Esophagus muscularis mucosa (tissue), 4 donors: ENCODE results near the gene CYSLTR1. TPM values are rescaled to one million over a fixed set of nuclear protein-coding genes. Genes with fewer than 3 reads are reported as not detected.

ENCODE experiments used
- DNase-seq: peaks from one replicate; pipeline ENCODE4 v3.0.0-alpha.2; 2017; ENCODE audit errors: extremely low spot score
- H3K27ac ChIP-seq, 4 donors: fragments of 200-600 bp; sonication (generic); replicated peaks in 1 of 4; 1 replicate in 3 of 4; 2 replicates in 1 of 4; pipeline ENCODE4 v1.5.1; 2016 to 2019; ENCODE audit warnings: mild to moderate bottlenecking in 1 of 4
- H3K27me3 ChIP-seq, 4 donors: fragments of 200-600 bp; sonication (generic); one replicate each; pipeline versions ENCODE4 v1.5.1 to v1.6.0; 2016 to 2019
- H3K36me3 ChIP-seq, 4 donors: fragments of 200-600 bp; sonication (generic); one replicate each; pipeline ENCODE4 v1.5.1; 2016 to 2019
- H3K4me1 ChIP-seq, 4 donors: fragments of 200-600 bp; sonication (generic); one replicate each; pipeline ENCODE4 v1.5.1; 2016 to 2019
- H3K4me3 ChIP-seq, 4 donors: fragments of 200-600 bp; sonication (generic); 1 replicate in 2 of 4; 2 replicates in 2 of 4; pipeline ENCODE4 v1.5.1; 2016 to 2019; ENCODE audit warnings: mild to moderate bottlenecking in 4 of 4, moderate library complexity in 1 of 4
- H3K9me3 ChIP-seq, 4 donors: fragments of 200-600 bp; sonication (generic); 1 replicate in 3 of 4; 2 replicates in 1 of 4; pipeline ENCODE4 v1.5.1; 2016 to 2019
- EP300 ChIP-seq: sonication (generic); formaldehyde crosslinking; IDR thresholded peaks from one replicate; pipeline ENCODE4 v1.6.1; 2017; ENCODE audit warnings: antibody characterized with exemption
- POLR2A ChIP-seq: fragments of 450-650 bp; IDR thresholded peaks from one replicate; pipeline ENCODE4 v1.6.1; 2017; ENCODE audit warnings: antibody characterized with exemption, moderate library complexity, mild to moderate bottlenecking, low read depth
- POLR2AphosphoS5 ChIP-seq, 2 donors: sonication (generic); formaldehyde crosslinking; IDR thresholded peaks; one replicate each; pipeline ENCODE4 v1.6.1; 2017; ENCODE audit warnings: antibody characterized with exemption in 2 of 2
- WGBS: methylation state at CpG from one replicate; pipeline ENCODE4 v1.1.5; 2018; 5-methylcytosine and 5-hydroxymethylcytosine counted together
- intact Hi-C: fragments of 100-400 bp; cut with DNase I; formaldehyde crosslinking; loops from one replicate; pipeline ENCODE4 v1.15.1; 2023
- total RNA-seq, 4 donors: library from RNA; depleted of rRNA; stranded (reverse); fragments of >200 nt; gene quantifications; one replicate each; pipeline versions ENCODE4 v1.1.0 to v1.2.1, GENCODE V29; 2016
- TF ChIP-seq, protein P1 (sequence below), 3 experiments: fragments of 200-600 bp in 2 of 3; fragments of 450-650 bp in 1 of 3; sonication (generic) in 2 of 3; IDR thresholded peaks; one replicate each; pipeline ENCODE4 v1.5.1; 2017 to 2019; ENCODE audit warnings: antibody characterized with exemption in 3 of 3, mild to moderate bottlenecking in 2 of 3, moderate library complexity in 1 of 3

Gene CYSLTR1
- total RNA-seq, 4 donors from 2014 or later = 19.6 to 32.4 (median 25.5) TPM

DNA sequence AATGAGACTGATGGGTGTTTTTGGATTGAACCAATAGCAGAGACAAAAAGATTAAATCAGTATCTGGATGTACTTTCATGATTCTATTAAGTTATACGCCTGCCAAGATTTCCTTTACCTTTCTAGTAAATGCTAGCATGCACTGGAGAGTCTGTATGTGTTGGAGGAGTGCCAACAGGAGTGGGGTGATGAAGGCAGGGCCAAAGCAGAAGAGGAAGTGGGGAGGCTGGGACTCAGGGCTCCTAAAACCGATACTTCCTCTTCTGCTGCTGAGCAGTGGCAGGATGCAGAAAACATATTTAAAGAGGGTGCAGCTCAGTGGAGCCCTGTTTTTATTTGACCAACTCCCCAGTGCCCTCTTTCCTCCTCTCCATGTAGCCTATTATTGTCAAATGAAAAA, 5.6 kb downstream of the CYSLTR1 start:
- DNase-seq = no peak
- Histone ChIP-seq H3K27me3 (no peaks in the 10 kb centered on the region), H3K4me3 (no peak overlapping the region), H3K27ac (no peak overlapping the region), H3K4me1 (peaks cover 0 to 35% (median 17%) of the 10 kb centered on the region in 4 donors), H3K9me3 (no peaks in the 10 kb centered on the region), H3K36me3 (no peaks in the 10 kb centered on the region)
- intact Hi-C loops = no loop called here
- 36% methylated on average over 2 of the region's 2 CpGs for WGBS
- TF ChIP-seq POLR2A = no peak
- TF ChIP-seq, protein P1, sequence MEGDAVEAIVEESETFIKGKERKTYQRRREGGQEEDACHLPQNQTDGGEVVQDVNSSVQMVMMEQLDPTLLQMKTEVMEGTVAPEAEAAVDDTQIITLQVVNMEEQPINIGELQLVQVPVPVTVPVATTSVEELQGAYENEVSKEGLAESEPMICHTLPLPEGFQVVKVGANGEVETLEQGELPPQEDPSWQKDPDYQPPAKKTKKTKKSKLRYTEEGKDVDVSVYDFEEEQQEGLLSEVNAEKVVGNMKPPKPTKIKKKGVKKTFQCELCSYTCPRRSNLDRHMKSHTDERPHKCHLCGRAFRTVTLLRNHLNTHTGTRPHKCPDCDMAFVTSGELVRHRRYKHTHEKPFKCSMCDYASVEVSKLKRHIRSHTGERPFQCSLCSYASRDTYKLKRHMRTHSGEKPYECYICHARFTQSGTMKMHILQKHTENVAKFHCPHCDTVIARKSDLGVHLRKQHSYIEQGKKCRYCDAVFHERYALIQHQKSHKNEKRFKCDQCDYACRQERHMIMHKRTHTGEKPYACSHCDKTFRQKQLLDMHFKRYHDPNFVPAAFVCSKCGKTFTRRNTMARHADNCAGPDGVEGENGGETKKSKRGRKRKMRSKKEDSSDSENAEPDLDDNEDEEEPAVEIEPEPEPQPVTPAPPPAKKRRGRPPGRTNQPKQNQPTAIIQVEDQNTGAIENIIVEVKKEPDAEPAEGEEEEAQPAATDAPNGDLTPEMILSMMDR (IDR thresholded peaks at IDR 0.05) = no peak
- no peak for TF ChIP-seq POLR2AphosphoS5 (IDR thresholded peaks at IDR 0.05)
- no peak for TF ChIP-seq EP300

DNA sequence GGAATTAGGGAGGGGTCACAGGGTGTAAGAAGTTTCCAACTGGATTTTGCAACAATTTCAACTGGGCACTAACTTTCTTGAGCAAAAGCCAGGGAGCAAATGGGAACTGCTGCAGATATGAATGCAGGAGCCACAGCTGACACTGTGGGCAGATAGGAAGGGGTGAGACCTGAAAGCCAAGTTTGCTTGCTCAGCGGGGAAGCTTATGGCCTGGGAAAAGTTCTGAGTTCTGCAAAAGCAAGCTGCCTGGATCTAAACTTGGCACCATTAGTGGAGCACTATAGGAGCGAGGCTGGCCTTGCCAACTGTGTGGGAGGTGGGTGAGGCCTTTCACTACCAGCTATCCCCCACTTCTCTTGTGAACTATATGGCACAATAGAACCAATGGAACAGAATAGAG, 11.1 kb downstream of the CYSLTR1 start:
- Histone ChIP-seq H3K9me3 (no peaks in the 10 kb centered on the region), H3K4me1 (peaks cover 0 to 27% (median 12%) of the 10 kb centered on the region in 4 donors), H3K27me3 (no peaks in the 10 kb centered on the region), H3K4me3 (no peak overlapping the region), H3K27ac (no peak overlapping the region), H3K36me3 (no peaks in the 10 kb centered on the region)
- TF ChIP-seq POLR2A (no peak), EP300 (no peak), POLR2AphosphoS5 (IDR thresholded peaks at IDR 0.05) (no peak)
- TF ChIP-seq, protein P1 (IDR thresholded peaks at IDR 0.05) = no peak
- intact Hi-C loops = loop anchor here (10.0 kb wide), 1 partner anchor 199 kb away; no protein-coding TSS in a partner anchor
- DNase-seq = no peak
- WGBS = 40% methylated on average over 2 of the region's 2 CpGs

DNA sequence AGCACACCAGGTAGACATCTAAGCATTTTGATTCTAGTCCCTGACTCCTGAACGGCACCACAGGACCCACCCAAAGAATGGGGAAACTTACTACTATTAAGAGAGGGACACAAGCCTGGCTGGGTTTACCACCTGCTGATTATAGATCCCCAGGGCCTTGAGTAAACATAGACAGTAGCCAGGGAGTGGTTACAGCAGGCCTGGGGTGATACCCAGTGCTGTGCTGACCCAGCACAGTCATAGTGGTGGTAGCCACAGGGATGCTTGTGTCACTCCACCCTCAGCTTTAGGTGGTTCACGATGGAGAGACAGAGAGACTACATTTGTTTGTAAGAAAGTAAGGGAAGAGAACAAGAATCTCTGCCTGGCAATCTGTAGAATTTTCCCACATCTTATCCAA, 11.7 kb downstream of the CYSLTR1 start:
- intact Hi-C loops = loop anchor here (10.0 kb wide), 1 partner anchor 199 kb away; no protein-coding TSS in a partner anchor
- no peak overlapping the region for H3K4me3 ChIP-seq
- no peak for TF ChIP-seq POLR2A
- TF ChIP-seq, protein P1 (IDR thresholded peaks at IDR 0.05) = no peak
- TF ChIP-seq POLR2AphosphoS5 (IDR thresholded peaks at IDR 0.05) = no peak
- TF ChIP-seq EP300 = no peak
- H3K27me3 ChIP-seq = no peaks in the 10 kb centered on the region
- 69% methylated on average over 2 of the region's 2 CpGs for WGBS
- H3K4me1 ChIP-seq = peaks cover 0 to 25% (median 11%) of the 10 kb centered on the region in 4 donors
- H3K36me3 ChIP-seq = no peaks in the 10 kb centered on the region
- H3K9me3 ChIP-seq = no peaks in the 10 kb centered on the region
- no peak overlapping the region for H3K27ac ChIP-seq
- DNase-seq = no peak

DNA sequence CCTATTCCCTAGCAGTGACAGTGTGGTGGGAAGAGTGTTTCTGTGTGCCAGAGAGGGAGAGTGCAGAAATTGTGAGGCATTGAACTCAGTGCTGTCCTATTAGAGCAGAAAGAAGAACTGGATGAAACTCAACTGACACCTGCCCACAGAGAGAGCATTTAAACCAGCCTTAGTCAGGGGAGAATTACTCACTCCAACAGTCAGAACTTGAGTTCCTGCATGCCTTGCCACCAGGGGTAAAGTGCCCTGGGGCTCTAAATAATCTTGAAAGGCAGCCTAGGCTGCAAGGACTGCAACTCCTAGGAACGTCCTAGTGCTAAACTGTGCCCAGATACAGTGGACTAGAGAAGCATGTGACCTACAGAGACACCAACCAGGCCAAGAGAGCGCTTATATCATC, 12.8 kb downstream of the CYSLTR1 start:
- Histone ChIP-seq H3K9me3 (no peaks in the 10 kb centered on the region), H3K4me1 (peaks cover 0 to 34% (median 11%) of the 10 kb centered on the region in 4 donors), H3K36me3 (no peaks in the 10 kb centered on the region), H3K4me3 (no peak overlapping the region), H3K27me3 (no peaks in the 10 kb centered on the region), H3K27ac (no peak overlapping the region)
- no peak for DNase-seq
- intact Hi-C loops = loop anchor here (10.0 kb wide), 1 partner anchor 200 kb away; no protein-coding TSS in a partner anchor
- TF ChIP-seq POLR2AphosphoS5 (IDR thresholded peaks at IDR 0.05) = no peak
- TF ChIP-seq EP300 = no peak
- TF ChIP-seq, protein P1 (IDR thresholded peaks at IDR 0.05) = no peak
- no peak for TF ChIP-seq POLR2A
- WGBS = 0% methylated on average over 1 of the region's 2 CpGs

DNA sequence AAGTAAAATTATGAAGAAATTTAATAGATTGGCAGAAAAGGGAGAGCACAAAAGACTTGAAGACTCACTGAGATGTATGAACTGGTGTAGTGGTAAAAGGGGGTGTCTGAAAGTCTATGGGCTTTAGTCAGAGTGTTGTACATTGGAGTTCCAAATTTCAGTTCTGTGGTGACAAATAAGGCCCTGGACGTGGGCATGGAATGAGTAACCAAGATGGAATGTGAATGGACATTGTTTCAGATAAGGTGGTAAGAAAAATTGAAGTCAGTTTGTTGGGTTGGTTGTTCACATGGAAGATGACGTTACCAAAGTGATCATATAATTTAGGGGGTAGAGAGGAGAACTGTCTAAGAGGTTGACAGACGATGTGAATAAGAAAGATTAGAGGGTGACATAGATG, 13.9 kb downstream of the CYSLTR1 start:
- Histone ChIP-seq H3K4me1 (peaks cover 0 to 35% (median 11%) of the 10 kb centered on the region in 4 donors), H3K9me3 (no peaks in the 10 kb centered on the region), H3K27ac (no peak overlapping the region), H3K36me3 (no peaks in the 10 kb centered on the region), H3K27me3 (no peaks in the 10 kb centered on the region), H3K4me3 (no peak overlapping the region)
- intact Hi-C loops = loop anchor here (10.0 kb wide), 1 partner anchor 201 kb away; no protein-coding TSS in a partner anchor
- DNase-seq = no peak
- 35% methylated on average over 3 of the region's 3 CpGs for WGBS
- TF ChIP-seq, protein P1 (IDR thresholded peaks at IDR 0.05) = no peak
- TF ChIP-seq POLR2AphosphoS5 (IDR thresholded peaks at IDR 0.05) (no peak), EP300 (no peak), POLR2A (no peak)
